ENCODE data around the gene TNFAIP8L1.

The TNFAIP8L1 gene

DNA sequence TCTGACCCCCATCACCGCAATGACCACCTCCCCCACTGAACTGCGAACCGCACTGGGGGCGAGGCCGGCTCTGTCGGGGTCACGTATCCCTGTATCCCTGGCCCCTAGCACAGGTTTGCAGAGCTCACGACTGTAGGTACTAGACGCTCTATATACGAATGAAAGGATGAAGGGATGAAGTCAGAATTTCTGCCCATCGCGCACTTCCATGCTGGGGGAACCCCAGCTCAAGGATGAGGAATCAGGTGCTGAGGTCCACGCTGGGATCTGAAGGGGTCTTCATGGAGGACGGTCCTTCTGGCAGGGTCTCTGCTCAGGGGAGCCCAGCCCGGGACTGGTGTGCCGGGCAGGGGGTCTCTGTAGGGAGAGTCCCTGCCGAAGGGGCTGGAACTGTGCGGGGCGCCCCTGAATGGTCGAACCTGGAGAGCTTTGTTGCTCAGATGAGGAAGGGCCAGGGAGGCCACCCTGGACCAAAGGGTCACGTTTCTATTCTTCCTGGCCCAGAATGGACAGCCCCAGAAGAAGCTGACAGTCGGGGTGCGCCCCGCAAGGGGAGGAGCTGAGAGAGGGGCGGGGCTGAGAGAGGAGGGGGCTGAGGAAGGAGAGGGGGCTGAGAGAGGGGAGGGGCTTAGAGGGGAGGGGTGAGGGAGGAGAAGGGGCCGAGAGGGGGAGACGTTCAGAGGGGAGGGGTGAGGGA is 41.9 kb upstream of the TNFAIP8L1 start:
- H2AFZ ChIP-seq = no peak overlapping the region
- H3K9me3 ChIP-seq (ENCODE audit: control insufficient read depth, low read length) = no peaks in the 10 kb centered on the region
- no peak overlapping the region for H3K4me3 ChIP-seq (ENCODE audit: low read depth, low read length)
- H3K36me3 ChIP-seq (ENCODE audit: control insufficient read depth, insufficient read depth, low read length) = no peaks in the 10 kb centered on the region
- no peaks in the 10 kb centered on the region for H3K79me2 ChIP-seq
- no peak overlapping the region for H3K4me2 ChIP-seq (ENCODE audit: low read length)
- TF ChIP-seq, protein P1, sequence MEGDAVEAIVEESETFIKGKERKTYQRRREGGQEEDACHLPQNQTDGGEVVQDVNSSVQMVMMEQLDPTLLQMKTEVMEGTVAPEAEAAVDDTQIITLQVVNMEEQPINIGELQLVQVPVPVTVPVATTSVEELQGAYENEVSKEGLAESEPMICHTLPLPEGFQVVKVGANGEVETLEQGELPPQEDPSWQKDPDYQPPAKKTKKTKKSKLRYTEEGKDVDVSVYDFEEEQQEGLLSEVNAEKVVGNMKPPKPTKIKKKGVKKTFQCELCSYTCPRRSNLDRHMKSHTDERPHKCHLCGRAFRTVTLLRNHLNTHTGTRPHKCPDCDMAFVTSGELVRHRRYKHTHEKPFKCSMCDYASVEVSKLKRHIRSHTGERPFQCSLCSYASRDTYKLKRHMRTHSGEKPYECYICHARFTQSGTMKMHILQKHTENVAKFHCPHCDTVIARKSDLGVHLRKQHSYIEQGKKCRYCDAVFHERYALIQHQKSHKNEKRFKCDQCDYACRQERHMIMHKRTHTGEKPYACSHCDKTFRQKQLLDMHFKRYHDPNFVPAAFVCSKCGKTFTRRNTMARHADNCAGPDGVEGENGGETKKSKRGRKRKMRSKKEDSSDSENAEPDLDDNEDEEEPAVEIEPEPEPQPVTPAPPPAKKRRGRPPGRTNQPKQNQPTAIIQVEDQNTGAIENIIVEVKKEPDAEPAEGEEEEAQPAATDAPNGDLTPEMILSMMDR (IDR thresholded peaks at IDR 0.05) = no peak
- no peak overlapping the region for H3K9ac ChIP-seq
- no peaks in the 10 kb centered on the region for H3K4me1 ChIP-seq
- H3K27me3 ChIP-seq (ENCODE audit: control insufficient read depth, insufficient read depth, low read length) = no peaks in the 10 kb centered on the region
- no peak overlapping the region for H3K27ac ChIP-seq

DNA sequence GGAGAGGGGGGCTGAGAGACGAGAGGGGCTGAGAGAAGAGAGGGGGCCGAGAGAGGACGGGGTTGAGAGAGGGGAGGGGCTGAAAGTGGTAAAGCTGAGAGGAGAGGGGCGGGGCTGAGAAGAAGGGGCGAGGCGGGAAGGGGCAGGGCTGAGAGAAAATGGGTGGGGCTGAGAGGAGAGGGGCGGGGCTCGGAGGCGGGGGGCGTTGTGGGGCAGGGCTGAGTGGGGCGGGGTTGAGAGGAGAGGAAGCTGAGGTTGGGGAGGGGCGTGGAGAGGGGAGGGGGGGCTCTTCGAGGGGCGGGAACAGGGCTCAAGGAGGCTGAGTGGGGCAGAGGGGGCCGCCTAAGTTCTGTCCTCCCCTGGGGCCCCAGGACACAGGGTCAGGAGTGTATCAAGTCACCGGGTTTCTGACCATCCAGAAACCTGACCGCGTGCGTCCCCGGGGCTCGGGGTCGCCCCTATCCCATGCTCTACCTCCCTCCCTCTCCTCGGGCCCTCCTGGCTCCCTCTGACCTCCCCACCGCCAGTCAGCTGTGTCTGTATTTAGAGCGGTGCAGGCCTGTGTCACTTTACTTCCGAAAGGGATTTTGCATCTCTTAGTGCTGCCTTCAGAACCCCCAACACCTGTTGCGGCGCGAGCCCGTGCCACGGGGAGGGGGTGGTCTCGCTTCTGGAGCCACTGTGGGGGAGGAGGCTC is 41.2 kb upstream of the TNFAIP8L1 start:
- Histone ChIP-seq H3K9me3 (ENCODE audit: control insufficient read depth, low read length) (no peaks in the 10 kb centered on the region), H3K4me3 (ENCODE audit: low read depth, low read length) (no peak overlapping the region), H3K9ac (no peak overlapping the region), H3K79me2 (no peaks in the 10 kb centered on the region), H3K36me3 (ENCODE audit: control insufficient read depth, insufficient read depth, low read length) (no peaks in the 10 kb centered on the region), H3K4me2 (ENCODE audit: low read length) (no peak overlapping the region), H3K27me3 (ENCODE audit: control insufficient read depth, insufficient read depth, low read length) (no peaks in the 10 kb centered on the region), H2AFZ (no peak overlapping the region), H3K27ac (no peak overlapping the region), H3K4me1 (no peaks in the 10 kb centered on the region)
- TF ChIP-seq, protein P1 (IDR thresholded peaks at IDR 0.05) = no peak

DNA sequence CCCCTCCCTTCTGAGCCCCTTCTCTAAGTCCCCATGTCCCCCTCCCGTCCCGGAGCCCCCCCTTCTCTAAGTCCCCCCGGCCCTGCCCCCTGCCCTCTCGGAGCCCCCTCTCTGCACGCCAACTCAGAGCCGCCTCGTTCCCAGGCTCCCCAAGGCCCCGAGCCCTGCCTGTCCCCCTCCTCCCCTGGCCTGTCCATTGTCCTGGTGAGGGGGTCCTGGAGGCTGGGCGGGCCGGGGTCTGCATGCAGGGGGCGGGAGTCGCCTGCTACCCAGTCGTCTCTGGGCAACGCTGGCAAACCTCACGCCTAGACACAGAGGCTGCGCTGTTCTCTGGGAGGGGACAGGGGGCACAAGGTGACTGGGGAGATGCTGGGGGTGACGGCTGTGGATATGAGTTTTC is 40.6 kb upstream of the TNFAIP8L1 start:
- Histone ChIP-seq H3K27me3 (ENCODE audit: control insufficient read depth, insufficient read depth, low read length) (no peaks in the 10 kb centered on the region), H3K4me2 (ENCODE audit: low read length) (no peak overlapping the region), H3K9me3 (ENCODE audit: control insufficient read depth, low read length) (no peaks in the 10 kb centered on the region), H3K9ac (no peak overlapping the region), H3K36me3 (ENCODE audit: control insufficient read depth, insufficient read depth, low read length) (no peaks in the 10 kb centered on the region), H3K4me1 (no peaks in the 10 kb centered on the region), H3K4me3 (ENCODE audit: low read depth, low read length) (no peak overlapping the region), H2AFZ (no peak overlapping the region), H3K27ac (no peak overlapping the region), H3K79me2 (no peaks in the 10 kb centered on the region)
- TF ChIP-seq, protein P1 (IDR thresholded peaks at IDR 0.05) = no peak

GRCh38 chr19:4600082-4600481 is 39.2 kb upstream of the TNFAIP8L1 start:
- Histone ChIP-seq H3K4me2 (ENCODE audit: low read length) (no peak overlapping the region), H3K36me3 (ENCODE audit: control insufficient read depth, insufficient read depth, low read length) (no peaks in the 10 kb centered on the region), H3K27ac (no peak overlapping the region), H3K4me1 (no peaks in the 10 kb centered on the region), H3K79me2 (no peaks in the 10 kb centered on the region), H2AFZ (no peak overlapping the region), H3K27me3 (ENCODE audit: control insufficient read depth, insufficient read depth, low read length) (no peaks in the 10 kb centered on the region), H3K9ac (no peak overlapping the region), H3K4me3 (ENCODE audit: low read depth, low read length) (no peak overlapping the region), H3K9me3 (ENCODE audit: control insufficient read depth, low read length) (no peaks in the 10 kb centered on the region)
- TF ChIP-seq, protein P1 (IDR thresholded peaks at IDR 0.05) = no peak
